Measurements from ENCODE around the gene ANKRD12.
"Not testable (repeated sequence)": the region's sequence is repeated elsewhere in the genome, so short reads cannot be mapped to it uniquely, and the experiment has no call there.

The ANKRD12 gene

GRCh38 chr18:9147440-9148202, 11.0 kb downstream of the ANKRD12 start:
- DNase-seq, result peak; percentile 4

- no peak for DNase-seq
Observed at GRCh38 chr18:9148203-9148552, 11.6 kb downstream of the ANKRD12 start.

GRCh38 chr18:9150121-9150520, 13.5 kb downstream of the ANKRD12 start:
- no peak for DNase-seq

GRCh38 chr18:9153256-9153655, 16.7 kb downstream of the ANKRD12 start:
- DNase-seq, result no peak

- DNase-seq, result no peak
Observed at GRCh38 chr18:9156604-9157249, 20.1 kb downstream of the ANKRD12 start.

GRCh38 chr18:9157806-9158205, 21.2 kb downstream of the ANKRD12 start:
- no peak for DNase-seq

- DNase-seq, result no peak
Observed at GRCh38 chr18:9160014-9160413, 23.4 kb downstream of the ANKRD12 start.

- DNase-seq, result not testable (repeated sequence)
Observed at GRCh38 chr18:9162663-9163062, 26.1 kb downstream of the ANKRD12 start.

- DNase-seq, result not testable (repeated sequence)
Observed at GRCh38 chr18:9164149-9164548, 27.6 kb downstream of the ANKRD12 start.

- DNase-seq, result not testable (repeated sequence)
Observed at GRCh38 chr18:9165883-9166282, 29.3 kb downstream of the ANKRD12 start.

GRCh38 chr18:9169515-9169914, 32.9 kb downstream of the ANKRD12 start:
- not testable (repeated sequence) for DNase-seq

- DNase-seq, result not testable (repeated sequence)
Observed at GRCh38 chr18:9171919-9172318, 35.3 kb downstream of the ANKRD12 start.

- no peak for DNase-seq
Observed at GRCh38 chr18:9172506-9173127, 36.0 kb downstream of the ANKRD12 start.

- DNase-seq, result no peak
Observed at GRCh38 chr18:9173770-9174233, 37.2 kb downstream of the ANKRD12 start.

GRCh38 chr18:9174302-9174701, 37.7 kb downstream of the ANKRD12 start:
- no peak for DNase-seq

- DNase-seq, result no peak
Observed at GRCh38 chr18:9175115-9175514, 38.5 kb downstream of the ANKRD12 start.

GRCh38 chr18:9177031-9177430, 40.5 kb downstream of the ANKRD12 start:
- DNase-seq, result no peak

- DNase-seq, result no peak
Observed at GRCh38 chr18:9177466-9177865, 40.9 kb downstream of the ANKRD12 start.

- no peak for DNase-seq
Observed at GRCh38 chr18:9178557-9178956, 42.0 kb downstream of the ANKRD12 start.

GRCh38 chr18:9181275-9181674, 44.7 kb downstream of the ANKRD12 start:
- no peak for DNase-seq

- DNase-seq, result no peak
Observed at GRCh38 chr18:9182852-9183399, 46.3 kb downstream of the ANKRD12 start.

GRCh38 chr18:9184998-9185613, 48.5 kb downstream of the ANKRD12 start:
- DNase-seq, result no peak
